CD4-positive, alpha-beta memory T cell (primary cell): Measurements from ENCODE around the gene FNDC3B. TPM values are rescaled to one million over a fixed set of nuclear protein-coding genes. Genes with fewer than 3 reads are reported as not detected.

Source experiments
- CTCF ChIA-PET: fragments of 350-600 bp; sonication (Branson Sonifier 250); formaldehyde crosslinking; loops from one replicate; lab custom pipeline; 2021; ENCODE audit warnings: inconsistent platforms; ENCODE audit not compliant: partially characterized antibody; lab: Charles Lee
- POLR2A ChIA-PET: fragments of 350-600 bp; sonication (Branson Sonifier 250); formaldehyde crosslinking; loops from one replicate; lab custom pipeline; 2021; ENCODE audit not compliant: partially characterized antibody; lab: Charles Lee
- DNase-seq, 5 donors: peaks; one replicate each; pipeline versions ENCODE4 v3.0.0 to v3.0.0-alpha.2; 2020 to 2022; ENCODE audit warnings: mixed read lengths in 1 of 5
- H3K27ac ChIP-seq: one replicate; pipeline ENCODE4 v1.7.0; 2013; ENCODE audit warnings: low read depth, low read length
- H3K27me3 ChIP-seq: 2 replicates; pipeline ENCODE4 v1.7.0; 2013; ENCODE audit warnings: mild to moderate bottlenecking, low read length, moderate library complexity; ENCODE audit not compliant: insufficient read depth
- H3K36me3 ChIP-seq: 2 replicates; pipeline ENCODE4 v1.7.0; 2013; ENCODE audit warnings: mild to moderate bottlenecking, low read length, moderate library complexity; ENCODE audit not compliant: insufficient read depth
- H3K4me1 ChIP-seq: 2 replicates; pipeline ENCODE4 v1.7.0; 2013; ENCODE audit warnings: mild to moderate bottlenecking, low read length, moderate library complexity; ENCODE audit not compliant: insufficient read depth
- H3K4me3 ChIP-seq, 2 donors: one replicate each; pipeline ENCODE4 v1.7.0; 2013; ENCODE audit warnings: low read length in 2 of 2, mild to moderate bottlenecking in 1 of 2
- H3K9me3 ChIP-seq, 2 donors: one replicate each; pipeline ENCODE4 v1.7.0; 2013; ENCODE audit warnings: low read length in 2 of 2, control low read depth in 1 of 2; ENCODE audit not compliant: control insufficient read depth in 1 of 2
- H3K27ac Mint-ChIP-seq, 7 donors: one replicate each; pipeline ENCODE4 v1.8.0; 2020 to 2021; ENCODE audit warnings: mixed read lengths in 7 of 7, mild to moderate bottlenecking in 6 of 7, inconsistent platforms in 3 of 7, moderate library complexity in 3 of 7
- H3K27me3 Mint-ChIP-seq, 2 donors: one replicate each; pipeline ENCODE4 v1.8.0; 2020 to 2021; ENCODE audit warnings: mixed read lengths in 2 of 2
- H3K36me3 Mint-ChIP-seq, 2 donors: one replicate each; pipeline ENCODE4 v1.8.0; 2020 to 2021; ENCODE audit warnings: mixed read lengths in 2 of 2, inconsistent platforms in 1 of 2, mild to moderate bottlenecking in 1 of 2
- H3K4me1 Mint-ChIP-seq, 4 donors: one replicate each; pipeline ENCODE4 v1.8.0; 2020 to 2021; ENCODE audit warnings: mixed read lengths in 4 of 4, mild to moderate bottlenecking in 1 of 4
- H3K4me3 Mint-ChIP-seq, 8 donors: one replicate each; pipeline ENCODE4 v1.8.0; 2020 to 2021; ENCODE audit warnings: mixed read lengths in 8 of 8, mild to moderate bottlenecking in 7 of 8, moderate library complexity in 6 of 8, inconsistent platforms in 3 of 8
- H3K9me3 Mint-ChIP-seq, 8 donors: one replicate each; pipeline ENCODE4 v1.8.0; 2020 to 2021; ENCODE audit warnings: mixed read lengths in 8 of 8, mild to moderate bottlenecking in 5 of 8, inconsistent platforms in 3 of 8, moderate library complexity in 1 of 8
- intact Hi-C: fragments of 100-400 bp; cut with micrococcal nuclease; formaldehyde crosslinking; loops from one replicate; pipeline ENCODE4 v1.15.1; 2023
- polyA plus RNA-seq, 2 donors: library from polyadenylated mRNA; unstranded; fragments of 300-500 nt; fragmentation: Illumina TruSeq; gene quantifications; one replicate each; pipeline ENCODE4 v1.2.3, GENCODE V29; 2021
- total RNA-seq, 2 experiments: library from RNA; stranded (reverse); gene quantifications; one replicate each; pipeline ENCODE4 v1.2.3, GENCODE V29; 2021

The FNDC3B gene
- total and polyA plus RNA-seq, 4 experiments from 2014 or later, result 10.9 to 18.2 (median 14.8) TPM

- peaks cover 0 to 4% of the 10 kb centered on the region in 2 donors for H3K36me3 Mint-ChIP-seq
- no peak overlapping the region for H3K27ac ChIP-seq
- H3K4me3 ChIP-seq, result no peak overlapping the region
- no peaks in the 10 kb centered on the region for H3K27me3 Mint-ChIP-seq
- peak overlapping the region in 1 of 8 donors; percentile 44 for H3K4me3 Mint-ChIP-seq
- DNase-seq, result no peak
- peak overlapping the region; percentile 38 to 95 (median 90) for H3K27ac Mint-ChIP-seq
- H3K4me1 ChIP-seq, result peaks cover 82% of the 10 kb centered on the region
- ChIA-PET CTCF (no interaction called here), POLR2A (interaction anchor here (1.1 to 4.9 kb wide), 2 partner anchors 26 to 33 kb away, joined by 3 to 37 read pairs; no protein-coding TSS in a partner anchor)
- intact Hi-C loops, result no loop called here
- H3K9me3 Mint-ChIP-seq, result peaks cover 0 to 2% (median 0%) of the 10 kb centered on the region in 8 donors
- H3K27me3 ChIP-seq, result no peaks in the 10 kb centered on the region
- H3K9me3 ChIP-seq, result no peaks in the 10 kb centered on the region
- H3K36me3 ChIP-seq, result no peaks in the 10 kb centered on the region
- H3K4me1 Mint-ChIP-seq, result peaks cover 54 to 86% (median 68%) of the 10 kb centered on the region in 4 donors
Measured at GRCh38 chr3:172132721-172133311, 93.4 kb downstream of the FNDC3B start.

GRCh38 chr3:172133838-172134237 lies 94.5 kb downstream of the FNDC3B start:
- ChIA-PET POLR2A (interaction anchor here (0.7 to 1.2 kb wide), 4 partner anchors 27 to 1777 kb away, joined by 3 to 8 read pairs (median 4); partner anchors contain the start of gene SKIL), CTCF (interaction anchor here (1.0 to 1.1 kb wide), 4 partner anchors 96 to 209 kb away, joined by 3 to 4 read pairs (median 4); no protein-coding TSS in a partner anchor)
- Histone ChIP-seq H3K36me3 (no peaks in the 10 kb centered on the region), H3K27ac (peak overlapping the region; percentile 56), H3K4me1 (peaks cover 92% of the 10 kb centered on the region), H3K4me3 (no peak overlapping the region), H3K27me3 (no peaks in the 10 kb centered on the region), H3K9me3 (no peaks in the 10 kb centered on the region)
- Mint-ChIP-seq H3K4me1 (peaks cover 58 to 87% (median 72%) of the 10 kb centered on the region in 4 donors), H3K27me3 (no peaks in the 10 kb centered on the region), H3K4me3 (peak overlapping the region; percentile 11 to 83 (median 65)), H3K36me3 (peaks cover 0 to 4% of the 10 kb centered on the region in 2 donors), H3K9me3 (peaks cover 0 to 2% (median 0%) of the 10 kb centered on the region in 8 donors), H3K27ac (peak overlapping the region; percentile 47 to 92 (median 85))
- DNase-seq, result no peak
- intact Hi-C loops, result loop anchor here (1.0 kb wide), 1 partner anchor 27 kb away; no protein-coding TSS in a partner anchor

DNA sequence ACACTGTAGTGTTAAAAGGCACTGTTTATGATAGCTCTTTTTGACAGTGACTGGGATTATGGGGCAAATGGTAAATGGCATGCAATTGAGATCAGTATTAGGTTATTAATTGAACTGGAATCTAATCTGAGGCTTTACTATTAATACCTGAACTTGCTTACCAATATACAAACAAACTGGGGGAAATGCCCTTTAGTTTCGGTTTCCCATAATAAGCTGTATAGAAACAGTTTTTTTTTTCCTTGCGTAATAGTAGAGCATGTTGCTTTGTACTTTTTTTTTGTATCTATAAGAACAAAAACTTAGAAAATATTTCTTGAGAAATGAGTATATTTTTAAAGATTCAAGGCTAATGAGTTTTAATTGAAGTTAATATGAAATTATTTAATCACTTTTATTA lies 95.0 kb downstream of the FNDC3B start:
- H3K27me3 ChIP-seq, result no peaks in the 10 kb centered on the region
- peak overlapping the region; percentile 56 for H3K27ac ChIP-seq
- no peaks in the 10 kb centered on the region for H3K9me3 ChIP-seq
- H3K36me3 ChIP-seq, result no peaks in the 10 kb centered on the region
- peak overlapping the region; percentile 11 to 83 (median 65) for H3K4me3 Mint-ChIP-seq
- H3K27ac Mint-ChIP-seq, result peak overlapping the region; percentile 61 to 92 (median 86)
- CTCF ChIA-PET, result interaction anchor here (1.0 to 1.1 kb wide), 4 partner anchors 97 to 208 kb away, joined by 3 to 4 read pairs (median 4); no protein-coding TSS in a partner anchor
- peak overlapping the region in 1 of 2 donors; percentile 25 for H3K4me3 ChIP-seq
- H3K9me3 Mint-ChIP-seq, result peaks cover 0 to 2% (median 0%) of the 10 kb centered on the region in 8 donors
- H3K4me1 ChIP-seq, result peaks cover 94% of the 10 kb centered on the region
- peaks cover 59 to 87% (median 70%) of the 10 kb centered on the region in 4 donors for H3K4me1 Mint-ChIP-seq
- POLR2A ChIA-PET, result interaction anchor here (0.7 to 1.2 kb wide), 4 partner anchors 27 to 1777 kb away, joined by 3 to 8 read pairs (median 4); partner anchors contain the start of gene SKIL
- DNase-seq, result peak in 4 of 5 donors; percentile 29 to 39 (median 33)
- H3K36me3 Mint-ChIP-seq, result peaks cover 0 to 4% of the 10 kb centered on the region in 2 donors
- intact Hi-C loops, result loop anchor here (1.0 kb wide), 1 partner anchor 27 kb away; no protein-coding TSS in a partner anchor
- no peaks in the 10 kb centered on the region for H3K27me3 Mint-ChIP-seq

- no peaks in the 10 kb centered on the region for H3K9me3 ChIP-seq
- Mint-ChIP-seq H3K4me1 (peaks cover 52 to 82% (median 64%) of the 10 kb centered on the region in 4 donors), H3K9me3 (peaks cover 0 to 1% (median 0%) of the 10 kb centered on the region in 8 donors), H3K27ac (peak overlapping the region; percentile 48 to 86 (median 79)), H3K36me3 (peaks cover 0 to 4% of the 10 kb centered on the region in 2 donors), H3K4me3 (peak overlapping the region in 6 of 8 donors; percentile 15 to 53 (median 24)), H3K27me3 (no peaks in the 10 kb centered on the region)
- H3K36me3 ChIP-seq, result no peaks in the 10 kb centered on the region
- ChIA-PET CTCF (interaction anchor here (0.7 to 2.1 kb wide), 2 partner anchors 100 to 140 kb away, joined by 3 to 8 read pairs; no protein-coding TSS in a partner anchor), POLR2A (interaction anchor here (0.6 kb wide), 1 partner anchor 13 kb away, joined by 3 read pairs; no protein-coding TSS in a partner anchor)
- H3K27me3 ChIP-seq, result no peaks in the 10 kb centered on the region
- no peak overlapping the region for H3K4me3 ChIP-seq
- H3K27ac ChIP-seq, result peak overlapping the region; percentile 9
- H3K4me1 ChIP-seq, result peaks cover 93% of the 10 kb centered on the region
- intact Hi-C loops, result no loop called here
- DNase-seq, result no peak
Measured at GRCh38 chr3:172135185-172135584, 95.8 kb downstream of the FNDC3B start.

DNA sequence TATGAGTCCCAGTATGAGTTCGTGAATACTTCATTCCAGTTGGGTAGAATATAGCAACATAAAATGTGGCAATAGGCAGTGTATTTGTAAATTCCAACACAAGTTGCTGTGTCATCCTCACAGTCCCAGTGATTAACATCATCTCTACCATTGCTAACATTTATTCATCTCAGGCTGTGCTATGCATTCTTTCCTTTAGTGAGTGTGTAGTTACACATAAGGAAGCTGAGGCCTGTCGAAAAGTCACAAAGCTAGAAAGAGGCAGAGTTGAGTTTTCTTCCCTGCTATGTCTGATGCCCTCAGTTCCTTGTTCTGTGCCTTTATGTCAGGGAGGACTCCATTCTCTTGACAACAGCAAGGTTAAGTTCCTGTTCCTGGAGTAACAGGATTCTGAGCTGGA lies 96.4 kb downstream of the FNDC3B start:
- peak overlapping the region in 3 of 8 donors; percentile 17 to 49 (median 46) for H3K4me3 Mint-ChIP-seq
- no peak overlapping the region for H3K27ac ChIP-seq
- peaks cover 48 to 82% (median 60%) of the 10 kb centered on the region in 4 donors for H3K4me1 Mint-ChIP-seq

GRCh38 chr3:172136330-172136729 lies 97.0 kb downstream of the FNDC3B start:
- ChIA-PET CTCF (interaction anchor here (1.0 to 2.1 kb wide), 2 partner anchors 28 to 101 kb away, joined by 3 to 8 read pairs; no protein-coding TSS in a partner anchor), POLR2A (no interaction called here)
- Histone ChIP-seq H3K4me1 (peaks cover 83% of the 10 kb centered on the region), H3K27ac (no peak overlapping the region), H3K4me3 (no peak overlapping the region), H3K9me3 (no peaks in the 10 kb centered on the region), H3K36me3 (no peaks in the 10 kb centered on the region), H3K27me3 (no peaks in the 10 kb centered on the region)
- H3K9me3 Mint-ChIP-seq, result no peaks in the 10 kb centered on the region
- no peaks in the 10 kb centered on the region for H3K27me3 Mint-ChIP-seq
- peak overlapping the region in 4 of 8 donors; percentile 0 to 49 (median 32) for H3K4me3 Mint-ChIP-seq
- H3K4me1 Mint-ChIP-seq, result peaks cover 50 to 87% (median 60%) of the 10 kb centered on the region in 4 donors
- no peaks in the 10 kb centered on the region for H3K36me3 Mint-ChIP-seq
- H3K27ac Mint-ChIP-seq, result peak overlapping the region; percentile 72 to 86 (median 80)
- intact Hi-C loops, result no loop called here
- DNase-seq, result no peak

More for the DNA sequence above, 96.4 kb downstream of the FNDC3B start:
- peak overlapping the region; percentile 72 to 86 (median 79) for H3K27ac Mint-ChIP-seq
- no peaks in the 10 kb centered on the region for H3K27me3 ChIP-seq
- no peak for DNase-seq
- POLR2A ChIA-PET, result no interaction called here
- no peaks in the 10 kb centered on the region for H3K36me3 Mint-ChIP-seq
- H3K4me1 ChIP-seq, result peaks cover 88% of the 10 kb centered on the region
- CTCF ChIA-PET, result interaction anchor here (0.7 to 2.1 kb wide), 3 partner anchors 28 to 140 kb away, joined by 3 to 8 read pairs (median 3); no protein-coding TSS in a partner anchor
- no peaks in the 10 kb centered on the region for H3K9me3 ChIP-seq
- no peaks in the 10 kb centered on the region for H3K36me3 ChIP-seq
- intact Hi-C loops, result no loop called here
- no peaks in the 10 kb centered on the region for H3K27me3 Mint-ChIP-seq
- H3K4me3 ChIP-seq, result no peak overlapping the region
- H3K9me3 Mint-ChIP-seq, result no peaks in the 10 kb centered on the region
